Cardiac muscle cell (in vitro differentiated cells and primary cell): ENCODE results near the gene GARIN5B. TPM values are rescaled to one million over a fixed set of nuclear protein-coding genes. Genes with fewer than 3 reads are reported as not detected.

Experiments used
- DNase-seq, 2 donors: peaks; one replicate each; pipeline versions ENCODE4 v3.0.0 to v3.0.0-alpha.2; 2010 to 2017; ENCODE audit warnings: low read depth in 1 of 2, low spot score in 1 of 2
- H3K27ac ChIP-seq: fragments of 200-600 bp; sonication (generic); 2 replicates; pipeline ENCODE4 v1.5.1; 2016
- H3K27me3 ChIP-seq: fragments of 200-600 bp; sonication (generic); 2 replicates; pipeline ENCODE4 v1.6.0; 2016; ENCODE audit warnings: control low read depth
- H3K36me3 ChIP-seq: fragments of 200-600 bp; sonication (generic); 2 replicates; pipeline ENCODE4 v1.5.1; 2016; ENCODE audit warnings: control low read depth
- H3K4me1 ChIP-seq: fragments of 200-600 bp; sonication (generic); 2 replicates; pipeline ENCODE4 v1.8.1; 2017; ENCODE audit warnings: low read depth, mild to moderate bottlenecking, mixed run types
- H3K4me3 ChIP-seq: fragments of 200-600 bp; sonication (generic); 2 replicates; pipeline ENCODE4 v1.5.1; 2016; ENCODE audit warnings: mild to moderate bottlenecking
- H3K9me3 ChIP-seq: fragments of 200-600 bp; sonication (generic); 2 replicates; pipeline ENCODE4 v1.5.1; 2017; ENCODE audit warnings: low read depth, mild to moderate bottlenecking, control low read depth
- CTCF ChIP-seq: IDR thresholded peaks from 2 replicates; pipeline ENCODE4 v1.5.1; 2012; ENCODE audit warnings: low read depth, mild to moderate bottlenecking, low read length
- polyA plus RNA-seq: library from polyadenylated mRNA; unstranded; fragments of >200 nt; fragmentation: Nextera tagmentation; extraction: Ambion mirVana; gene quantifications from 2 replicates; pipeline ENCODE4 v1.2.1, GENCODE V29; 2016
- total RNA-seq: library from RNA; depleted of rRNA; stranded (reverse); fragments of >200 nt; gene quantifications from 2 replicates; pipeline ENCODE4 v1.2.3, GENCODE V29; 2016

Gene GARIN5B
- total and polyA plus RNA-seq, 2 experiments from 2014 or later, result not detected

GRCh38 chr19:55319785-55320184 lies 43.3 kb downstream of the GARIN5B start:
- no peaks in the 10 kb centered on the region for H3K27me3 ChIP-seq
- H3K27ac ChIP-seq, result no peak overlapping the region
- TF ChIP-seq CTCF, result no peak
- peak; percentile 78 to 79 for DNase-seq
- no peaks in the 10 kb centered on the region for H3K36me3 ChIP-seq
- no peak overlapping the region for H3K4me3 ChIP-seq
- H3K4me1 ChIP-seq, result no peaks in the 10 kb centered on the region
- H3K9me3 ChIP-seq, result no peaks in the 10 kb centered on the region

GRCh38 chr19:55316646-55317045 lies 46.4 kb downstream of the GARIN5B start:
- Histone ChIP-seq H3K4me3 (no peak overlapping the region), H3K27me3 (no peaks in the 10 kb centered on the region), H3K36me3 (no peaks in the 10 kb centered on the region), H3K27ac (no peak overlapping the region), H3K4me1 (no peaks in the 10 kb centered on the region), H3K9me3 (no peaks in the 10 kb centered on the region)
- no peak for DNase-seq
- TF ChIP-seq CTCF, result no peak

- no peaks in the 10 kb centered on the region for H3K36me3 ChIP-seq
- no peak for DNase-seq
- H3K4me1 ChIP-seq, result no peaks in the 10 kb centered on the region
- H3K27ac ChIP-seq, result no peak overlapping the region
- H3K9me3 ChIP-seq, result no peaks in the 10 kb centered on the region
- no peak for TF ChIP-seq CTCF
- no peaks in the 10 kb centered on the region for H3K27me3 ChIP-seq
- H3K4me3 ChIP-seq, result no peak overlapping the region
These were observed 47.0 kb downstream of the GARIN5B start for GRCh38 chr19:55315956-55316525.

GRCh38 chr19:55314396-55314795 lies 48.7 kb downstream of the GARIN5B start:
- DNase-seq, result no peak
- Histone ChIP-seq H3K27me3 (no peaks in the 10 kb centered on the region), H3K27ac (no peak overlapping the region), H3K4me3 (no peak overlapping the region), H3K36me3 (peaks cover 3% of the 10 kb centered on the region), H3K9me3 (no peaks in the 10 kb centered on the region), H3K4me1 (no peaks in the 10 kb centered on the region)
- no peak for TF ChIP-seq CTCF

GRCh38 chr19:55312621-55313512 lies 50.2 kb downstream of the GARIN5B start:
- H3K27me3 ChIP-seq, result no peaks in the 10 kb centered on the region
- no peak for TF ChIP-seq CTCF
- peak overlapping the region; percentile 48 for H3K27ac ChIP-seq
- peak in 1 of 2 donors; percentile 29 for DNase-seq
- no peaks in the 10 kb centered on the region for H3K9me3 ChIP-seq
- no peak overlapping the region for H3K4me3 ChIP-seq
- H3K4me1 ChIP-seq, result no peaks in the 10 kb centered on the region
- H3K36me3 ChIP-seq, result peaks cover 7% of the 10 kb centered on the region
